Measurements from ENCODE around the gene SLC26A1. TPM values are rescaled to one million over a fixed set of nuclear protein-coding genes. Genes with fewer than 3 reads are reported as not detected.

SLC26A1 gene
- total and polyA plus RNA-seq, 2 donors (not counting 3 experiments of a cell fraction or from before 2014, with no cell fraction given), result 0.10 TPM; not detected in 1

- DNase-seq (ENCODE audit: low read depth, low spot score) (peak; percentile 48), FAIRE-seq (no peak)
- ChIA-PET CTCF (no interaction called here), POLR2A (no interaction called here)
- Histone ChIP-seq H4K20me1 (replicated peaks; ENCODE audit: control insufficient read depth, extremely low read depth, insufficient read depth, low read length) (no peaks in the 10 kb centered on the region), H3K27me3 (ENCODE audit: control insufficient read depth in 2 of 2, insufficient read depth in 2 of 2, low read length in 2 of 2) (peaks cover 13 to 16% of the 10 kb centered on the region in 2 experiments), H3K79me2 (ENCODE audit: control insufficient read depth, insufficient read depth, low read length) (peaks cover 3% of the 10 kb centered on the region), H3K9me3 (replicated peaks; ENCODE audit: control insufficient read depth, insufficient read depth, low read length) (no peaks in the 10 kb centered on the region), H3K4me1 (ENCODE audit: control insufficient read depth, extremely low read depth, insufficient read depth, low read length) (peaks cover 9% of the 10 kb centered on the region), H3K9me1 (replicated peaks; ENCODE audit: control insufficient read depth, extremely low read depth, insufficient read depth, low read length) (no peaks in the 10 kb centered on the region), H3K27ac (ENCODE audit: insufficient read depth, low read depth, low read length) (no peak overlapping the region), H2AFZ (ENCODE audit: low read depth, low read length) (peak overlapping the region; percentile 6), H3K9ac (replicated peaks; ENCODE audit: extremely low read depth, insufficient read depth, low read length) (peak overlapping the region; percentile 49), H3K4me2 (ENCODE audit: insufficient read depth, low read length) (peak overlapping the region; percentile 47), H3K4me3 (replicated peaks in 1 of 3; ENCODE audit: insufficient read depth in 1 of 3, low read depth in 1 of 3, low read length in 3 of 3) (peak overlapping the region; percentile 52 to 85 (median 66)), H3K36me3 (ENCODE audit: control insufficient read depth in 2 of 2, extremely low read depth in 1 of 2, insufficient read depth in 2 of 2, low read length in 2 of 2) (peaks cover 0 to 2% of the 10 kb centered on the region in 2 experiments)
- TF ChIP-seq GATA2 (IDR thresholded peaks at IDR 0.05; ENCODE audit: insufficient read depth, insufficient read length, low read depth, low read length) (no peak), POLR2A (IDR thresholded peaks at IDR 0.05; ENCODE audit: low read depth, low read length) (no peak), MAX (IDR thresholded peaks at IDR 0.05; ENCODE audit: insufficient read depth, insufficient read length) (no peak), MYC (IDR thresholded peaks at IDR 0.05; ENCODE audit: low read depth, low read length) (no peak), FOS (IDR thresholded peaks at IDR 0.05; ENCODE audit: borderline replicate concordance, insufficient read depth, low read length) (no peak), EZH2 (IDR thresholded peaks at IDR 0.05; ENCODE audit: borderline replicate concordance, low read depth, low read length, severe bottlenecking) (no peak), POLR2AphosphoS5 (IDR thresholded peaks at IDR 0.05; ENCODE audit: insufficient read depth, low read depth, low read length) (peak; percentile 56), JUN (IDR thresholded peaks at IDR 0.05; ENCODE audit: borderline replicate concordance, insufficient read depth, insufficient read length, low read depth) (no peak), CTCF (IDR thresholded peaks at IDR 0.05; ENCODE audit: extremely low read depth in 1 of 2, insufficient read depth in 1 of 2, low read depth in 1 of 2, low read length in 2 of 2) (no peak)
- dilution Hi-C loops (cut with MboI; ENCODE audit: extremely low pct_ligation_motif_present, low sequenced_read_pairs), result no loop called here
- BruUV-seq (replicated peaks), result no TSS peak
- intact Hi-C loops (cut with micrococcal nuclease), result loop anchor here (1.0 kb wide), 1 partner anchor 31 kb away; no protein-coding TSS in a partner anchor
These were observed 19.0 kb upstream of the SLC26A1 start for GRCh38 chr4:1012034-1012739.

Data from endothelial cell of umbilical vein (primary cell).